Measurements from ENCODE around the gene MED20. TPM values are rescaled to one million over a fixed set of nuclear protein-coding genes. Genes with fewer than 3 reads are reported as not detected.
A peak's percentile ranks its signal among the peaks of the same experiment; 100 is the strongest.

MED20 gene
- total and polyA plus RNA-seq, 2 of the 4 experiments (the other 2 are of a cell fraction), result 24.8 to 38.2 TPM

- DNase-seq (peak; percentile 88), ATAC-seq (ENCODE audit: low read depth) (peak; percentile 24; the same call in 1 of the 2 replicates)
- Histone ChIP-seq H3K9me3 (ENCODE audit: control insufficient read depth, insufficient read depth, low read length) (no peaks in the 10 kb centered on the region), H4K20me1 (ENCODE audit: insufficient read depth, low read length) (peaks cover 28% of the 10 kb centered on the region), H4K5ac (ENCODE audit: low read depth, low read length) (peak overlapping the region; percentile 56), H3K4ac (ENCODE audit: low read depth, low read length) (peak overlapping the region; percentile 89), H2BK120ac (ENCODE audit: low read depth, low read length) (peak overlapping the region; percentile 51), H3K9me1 (ENCODE audit: insufficient read depth, low read length) (peaks cover 16% of the 10 kb centered on the region; the same call in 1 of the 2 replicates), H3K23ac (ENCODE audit: low read depth, low read length) (peak overlapping the region; percentile 49), H3K4me3 (ENCODE audit: insufficient read depth, low read depth, low read length) (peak overlapping the region; percentile 46), H4K8ac (ENCODE audit: low read depth in 2 of 2, low read length in 2 of 2) (peak overlapping the region; percentile 39 to 89), H2BK15ac (ENCODE audit: low read depth, low read length) (peak overlapping the region; percentile 6; the same call in 1 of the 3 replicates), H3K9ac (ENCODE audit: low read depth, low read length) (peak overlapping the region; percentile 80), H2AK9ac (replicated peaks; ENCODE audit: low read depth, low read length, poor library complexity) (peak overlapping the region; percentile 99), H2BK5ac (ENCODE audit: low read depth, low read length, poor library complexity, severe bottlenecking) (peak overlapping the region; percentile 79), H3K27me3 (ENCODE audit: control insufficient read depth, insufficient read depth, low read length) (no peaks in the 10 kb centered on the region), H3K4me2 (ENCODE audit: low read depth, low read length) (peak overlapping the region; percentile 76), H2BK20ac (ENCODE audit: low read depth, low read length) (peak overlapping the region; percentile 50; the same call in 1 of the 2 replicates), H3K56ac (ENCODE audit: extremely low read depth, insufficient read depth, low read length) (peak overlapping the region; percentile 74), H3K14ac (replicated peaks; ENCODE audit: low read depth, low read length) (peak overlapping the region; percentile 84), H3K79me1 (ENCODE audit: low read depth in 1 of 2, low read length in 2 of 2) (peaks cover 9 to 39% of the 10 kb centered on the region in 2 experiments; a peak in 3 of 4 replicates), H4K91ac (ENCODE audit: insufficient read depth, low read depth, low read length) (peak overlapping the region; percentile 24), H3K27ac (ENCODE audit: insufficient read depth, low read length) (peak overlapping the region; percentile 69), H2AFZ (replicated peaks; ENCODE audit: low read length, poor library complexity) (peak overlapping the region; percentile 91), H3K18ac (ENCODE audit: low read depth, low read length) (peak overlapping the region; percentile 25), H3K36me3 (ENCODE audit: control insufficient read depth, insufficient read depth, low read length) (0 out of 2 replicates have a peak, but pooled peaks cover 2% of the 10 kb centered on the region), H2AK5ac (ENCODE audit: low read depth, low read length) (peak overlapping the region; percentile 33), H3K4me1 (ENCODE audit: control insufficient read depth, insufficient read depth, low read length) (peaks cover 27% of the 10 kb centered on the region)
- TF ChIP-seq FOS (IDR thresholded peaks at IDR 0.05; ENCODE audit: low read depth, low read length) (peak; percentile 23; the same call in 1 of the 2 replicates), POLR2A (IDR thresholded peaks at IDR 0.05; ENCODE audit: low read depth, low read length) (0 out of 2 replicates have a peak, but pooled peaks have one; percentile 13), CHD1 (IDR thresholded peaks at IDR 0.05; ENCODE audit: low read depth, low read length) (no peak)
- POLR2A ChIA-PET (ENCODE audit: unreplicated experiment), result no interaction called here
- BruUV-seq (replicated peaks), result no TSS peak
- CTCF ChIA-PET, result interaction anchor here (0.6 to 0.7 kb wide), 2 partner anchors 47 to 102 kb away, joined by 3 to 4 read pairs; no protein-coding TSS in a partner anchor
- 39% methylated on average over 8 of the region's 20 CpGs; no CpG with 5 or more reads in 1 of the 2 experiments for WGBS, 2 experiments (ENCODE audit: extremely low coverage in 2 of 2, insufficient read length in 1 of 2)
- dilution Hi-C loops (cut with HindIII; ENCODE audit: low sequenced_read_pairs, unreplicated experiment) (no loop called here), intact Hi-C loops (cut with micrococcal nuclease) (no loop called here), in situ Hi-C loops (cut with MboI; ENCODE audit: low sequenced_read_pairs) (no loop called here)
These were observed 21.3 kb upstream of the MED20 start for GRCh38 chr6:41942067-41942851.
